GM12875 (cell line): ENCODE measurements around the gene RUVBL1.

Experiments used
- H3K4me3 ChIP-seq: one replicate; pipeline ENCODE4 v1.5.1; 2011; ENCODE audit warnings: low read depth, low read length, control low read depth
- CTCF ChIP-seq: IDR thresholded peaks from 2 replicates; pipeline ENCODE4 v1.5.1; 2011; ENCODE audit warnings: low read depth, mild to moderate bottlenecking, control low read depth, inconsistent platforms, low read length, moderate library complexity, borderline replicate concordance; ENCODE audit not compliant: insufficient read depth

Gene RUVBL1

GRCh38 chr3:128060473-128061381, 62.9 kb downstream of the RUVBL1 start:
- no peak overlapping the region for H3K4me3 ChIP-seq
- TF ChIP-seq CTCF: no peak

GRCh38 chr3:128056258-128056657, 67.4 kb downstream of the RUVBL1 start:
- no peak overlapping the region for H3K4me3 ChIP-seq
- TF ChIP-seq CTCF: no peak

- peak overlapping the region; percentile 18 for H3K4me3 ChIP-seq
- TF ChIP-seq CTCF: no peak
Measured at GRCh38 chr3:128054367-128054766, 69.2 kb downstream of the RUVBL1 start.

- no peak for TF ChIP-seq CTCF
- H3K4me3 ChIP-seq: peak overlapping the region; percentile 85
Measured at GRCh38 chr3:128053614-128054013, 70.0 kb downstream of the RUVBL1 start.

GRCh38 chr3:128052595-128053351, 70.8 kb downstream of the RUVBL1 start:
- H3K4me3 ChIP-seq: peak overlapping the region; percentile 85
- TF ChIP-seq CTCF: no peak

- TF ChIP-seq CTCF: no peak
- H3K4me3 ChIP-seq: peak within 1 kb of the TSS; percentile 85
Measured at GRCh38 chr3:128051837-128052594, 71.6 kb downstream of the RUVBL1 start, which contains the start of gene SEC61A1. SEC61A1 (plus strand) TSS chr3:128052437; CDS start chr3:128052553, 116 bp downstream.
